ENCODE results near the gene NDST1.

The NDST1 gene

DNA sequence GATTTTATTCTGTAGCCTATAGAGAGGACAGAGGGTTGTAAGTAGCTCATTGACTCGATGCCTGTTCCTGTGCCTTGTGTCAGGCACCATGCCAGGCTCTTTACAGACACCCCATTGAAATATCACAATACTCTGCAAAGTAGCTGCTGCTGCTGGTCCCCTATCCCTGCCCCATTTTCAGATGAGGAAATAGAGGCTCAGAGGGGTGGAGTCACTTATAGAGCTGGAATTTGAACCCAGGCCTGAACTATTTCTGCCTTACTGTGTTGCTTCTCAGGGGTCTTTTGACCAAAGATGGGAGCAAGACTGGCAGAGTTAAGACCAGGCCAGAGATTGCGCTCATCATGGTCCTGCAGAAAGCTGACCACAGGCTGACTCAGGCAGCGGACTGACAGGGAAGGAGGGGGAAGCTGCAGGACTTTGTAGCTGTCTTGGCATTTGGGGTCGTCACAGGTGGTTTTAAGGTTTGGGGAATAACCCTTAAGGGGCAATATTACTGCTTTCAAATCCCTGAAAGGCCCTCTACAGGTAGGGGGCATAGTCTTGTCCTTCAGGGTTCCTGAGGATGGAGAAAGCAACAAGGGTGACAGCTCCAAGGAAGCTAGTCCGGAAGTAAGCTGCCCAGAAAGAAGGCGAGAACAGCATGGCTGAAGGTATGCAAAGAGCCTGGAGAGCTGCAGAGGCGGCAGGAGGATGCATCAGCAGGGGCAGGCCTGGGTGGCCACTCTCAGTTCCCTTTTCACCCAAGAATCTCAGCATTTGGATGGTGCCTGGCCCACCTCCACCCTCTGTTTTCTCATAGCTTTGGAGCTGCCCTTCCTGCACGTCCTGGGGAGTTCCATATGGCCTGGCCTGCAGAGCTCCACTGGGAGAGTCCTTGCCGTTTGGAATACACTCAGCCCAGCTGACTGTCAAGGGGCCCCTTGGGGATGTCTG lies 18.3 kb upstream of the NDST1 start:
- in situ Hi-C loops (cut with MboI; ENCODE audit: low pct_unique_long_range_greater_than_20kb, low sequenced_read_pairs, unreplicated experiment) = no loop called here
- TF ChIP-seq CTCF (IDR thresholded peaks at IDR 0.05; ENCODE audit: extremely low read depth, insufficient read depth, missing control alignments) = no peak
- peak; percentile 83 for DNase-seq (ENCODE audit: low spot score)

GRCh38 chr5:150490296-150490669 lies 17.6 kb upstream of the NDST1 start:
- no peak for TF ChIP-seq CTCF (IDR thresholded peaks at IDR 0.05; ENCODE audit: extremely low read depth, insufficient read depth, missing control alignments)
- in situ Hi-C loops (cut with MboI; ENCODE audit: low pct_unique_long_range_greater_than_20kb, low sequenced_read_pairs, unreplicated experiment) = no loop called here
- DNase-seq (ENCODE audit: low spot score) = no peak

GRCh38 chr5:150490754-150491153 lies 17.2 kb upstream of the NDST1 start:
- in situ Hi-C loops (cut with MboI; ENCODE audit: low pct_unique_long_range_greater_than_20kb, low sequenced_read_pairs, unreplicated experiment) = no loop called here
- TF ChIP-seq CTCF (IDR thresholded peaks at IDR 0.05; ENCODE audit: extremely low read depth, insufficient read depth, missing control alignments) = no peak

GRCh38 chr5:150491876-150492275 lies 16.1 kb upstream of the NDST1 start:
- DNase-seq (ENCODE audit: low spot score) = no peak
- in situ Hi-C loops (cut with MboI; ENCODE audit: low pct_unique_long_range_greater_than_20kb, low sequenced_read_pairs, unreplicated experiment) = no loop called here
- TF ChIP-seq CTCF (IDR thresholded peaks at IDR 0.05; ENCODE audit: extremely low read depth, insufficient read depth, missing control alignments) = no peak

More at GRCh38 chr5:150490754-150491153, 17.2 kb upstream of the NDST1 start:
- DNase-seq (ENCODE audit: low spot score) = no peak

- in situ Hi-C loops (cut with MboI; ENCODE audit: low pct_unique_long_range_greater_than_20kb, low sequenced_read_pairs, unreplicated experiment) = no loop called here
- DNase-seq (ENCODE audit: low spot score) = no peak
- TF ChIP-seq CTCF (IDR thresholded peaks at IDR 0.05; ENCODE audit: extremely low read depth, insufficient read depth, missing control alignments) = no peak
Measured at GRCh38 chr5:150492621-150493020, 15.3 kb upstream of the NDST1 start.

DNA sequence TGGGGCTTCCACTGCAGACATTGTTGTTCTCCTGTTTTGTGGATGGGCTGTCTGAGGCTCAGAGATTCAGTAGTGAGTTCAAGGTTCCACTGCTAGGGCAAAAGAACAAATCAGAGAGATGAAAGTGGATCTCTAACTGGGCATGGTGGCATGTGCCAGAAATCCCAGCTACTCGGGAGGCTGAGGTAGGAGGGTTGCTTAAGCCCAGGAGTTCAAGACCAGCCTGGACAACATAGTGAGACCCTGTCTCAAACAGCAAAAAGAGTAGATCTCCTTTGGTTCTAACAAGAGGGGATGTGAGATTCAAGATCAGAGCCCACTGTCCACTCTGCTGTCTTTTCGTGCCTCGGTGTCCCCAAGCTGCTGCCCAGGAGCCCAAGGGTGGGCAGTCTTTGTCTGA lies 11.8 kb upstream of the NDST1 start:
- no peak for TF ChIP-seq CTCF (IDR thresholded peaks at IDR 0.05; ENCODE audit: extremely low read depth, insufficient read depth, missing control alignments)
- DNase-seq (ENCODE audit: low spot score) = no peak
- in situ Hi-C loops (cut with MboI; ENCODE audit: low pct_unique_long_range_greater_than_20kb, low sequenced_read_pairs, unreplicated experiment) = no loop called here

Measured in GM13977 (cell line).